ENCODE measurements around the gene METTL23. TPM values are rescaled to one million over a fixed set of nuclear protein-coding genes. Genes with fewer than 3 reads are reported as not detected.

METTL23 gene
- total RNA-seq, 1 experiment from 2014 or later, result 57.8 TPM

GRCh38 chr17:76748657-76749056, 22.0 kb downstream of the METTL23 start:
- DNase-seq (ENCODE audit: low read depth, low spot score), result no peak
- no TSS peak for BruUV-seq (replicated peaks)
- H3K9me2 ChIP-seq (ENCODE audit: insufficient read depth), result no peaks in the 10 kb centered on the region
- no peaks in the 10 kb centered on the region for H3K27me3 ChIP-seq (ENCODE audit: insufficient read depth, low read length)
- no peak for ATAC-seq
- peaks cover 0 to 2% of the 10 kb centered on the region in 2 experiments; a peak in 1 of 4 replicates for H3K9me3 ChIP-seq (ENCODE audit: control insufficient read depth in 1 of 2, insufficient read depth in 1 of 2, low read depth in 1 of 2, low read length in 2 of 2)
- H2AFZ ChIP-seq (ENCODE audit: low read depth, low read length, poor library complexity, severe bottlenecking), result no peak overlapping the region
- ChIA-PET POLR2A (interaction anchor here (1.3 kb wide), 1 partner anchor 11 kb away, joined by 6 read pairs; the partner anchor contains the start of genes MFSD11 and SRSF2), CTCF (no interaction called here), RAD21 (ENCODE audit: low non-redundant PET in 1 of 2, low total read pairs in 2 of 2, uncharacterized antibody in 2 of 2, unreplicated experiment in 2 of 2) (no interaction called here)
- H3K4me2 ChIP-seq (ENCODE audit: low read length), result no peak overlapping the region
- peaks cover 0 to 24% of the 10 kb centered on the region in 2 experiments; a peak in 1 of 4 replicates for H3K36me3 ChIP-seq (ENCODE audit: control insufficient read depth in 1 of 2, insufficient read depth in 2 of 2, low read length in 2 of 2)
- intact Hi-C loops (cut with micrococcal nuclease), result no loop called here
- H4K20me1 ChIP-seq (ENCODE audit: insufficient read depth), result no peaks in the 10 kb centered on the region
- peaks cover 3 to 20% of the 10 kb centered on the region in 2 experiments; a peak in 3 of 4 replicates for H3K4me1 ChIP-seq (ENCODE audit: control insufficient read depth in 1 of 2, insufficient read depth in 2 of 2, low read length in 2 of 2)
- no peaks in the 10 kb centered on the region for H3K79me2 ChIP-seq (ENCODE audit: insufficient read depth, low read length)
- no peak overlapping the region for H3K27ac ChIP-seq (ENCODE audit: low read depth, low read length)
- no peak for TF ChIP-seq JUND (IDR thresholded peaks at IDR 0.05)
- no peak for TF ChIP-seq ZNF274 (IDR thresholded peaks at IDR 0.05; ENCODE audit: low read depth, low read length)
- TF ChIP-seq, protein P1, sequence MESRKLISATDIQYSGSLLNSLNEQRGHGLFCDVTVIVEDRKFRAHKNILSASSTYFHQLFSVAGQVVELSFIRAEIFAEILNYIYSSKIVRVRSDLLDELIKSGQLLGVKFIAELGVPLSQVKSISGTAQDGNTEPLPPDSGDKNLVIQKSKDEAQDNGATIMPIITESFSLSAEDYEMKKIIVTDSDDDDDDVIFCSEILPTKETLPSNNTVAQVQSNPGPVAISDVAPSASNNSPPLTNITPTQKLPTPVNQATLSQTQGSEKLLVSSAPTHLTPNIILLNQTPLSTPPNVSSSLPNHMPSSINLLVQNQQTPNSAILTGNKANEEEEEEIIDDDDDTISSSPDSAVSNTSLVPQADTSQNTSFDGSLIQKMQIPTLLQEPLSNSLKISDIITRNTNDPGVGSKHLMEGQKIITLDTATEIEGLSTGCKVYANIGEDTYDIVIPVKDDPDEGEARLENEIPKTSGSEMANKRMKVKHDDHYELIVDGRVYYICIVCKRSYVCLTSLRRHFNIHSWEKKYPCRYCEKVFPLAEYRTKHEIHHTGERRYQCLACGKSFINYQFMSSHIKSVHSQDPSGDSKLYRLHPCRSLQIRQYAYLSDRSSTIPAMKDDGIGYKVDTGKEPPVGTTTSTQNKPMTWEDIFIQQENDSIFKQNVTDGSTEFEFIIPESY (IDR thresholded peaks at IDR 0.05; ENCODE audit: extremely low read depth, insufficient replicate concordance, low read length), result no peak
- TF ChIP-seq ATF3 (IDR thresholded peaks at IDR 0.05), result no peak
- no peak for TF ChIP-seq YY1 (IDR thresholded peaks at IDR 0.05; ENCODE audit: extremely low read depth, insufficient replicate concordance, low read depth, low read length)
- TF ChIP-seq TCF7L2 (IDR thresholded peaks at IDR 0.05; ENCODE audit: borderline replicate concordance, extremely low read depth, insufficient read depth, insufficient read length), result no peak
- TF ChIP-seq CBX3 (IDR thresholded peaks at IDR 0.05; ENCODE audit: low read depth), result no peak
- no peak for TF ChIP-seq SIN3A (IDR thresholded peaks at IDR 0.05; ENCODE audit: low read depth)
- no peak for TF ChIP-seq ELF1 (IDR thresholded peaks at IDR 0.05; ENCODE audit: borderline replicate concordance, low read depth)
- TF ChIP-seq EZH2phosphoT487 (IDR thresholded peaks at IDR 0.05; ENCODE audit: borderline replicate concordance), result no peak
- TF ChIP-seq EGR1 (IDR thresholded peaks at IDR 0.05; ENCODE audit: low read depth), result no peak
- no peak for TF ChIP-seq REST (IDR thresholded peaks at IDR 0.05; ENCODE audit: low read depth)
- TF ChIP-seq ZFX (IDR thresholded peaks at IDR 0.05), result no peak
- TF ChIP-seq RAD21 (IDR thresholded peaks at IDR 0.05; ENCODE audit: low read depth), result no peak
- no peak for TF ChIP-seq SRF (IDR thresholded peaks at IDR 0.05; ENCODE audit: low read depth)
- no peak overlapping the region for H3K4me3 ChIP-seq (replicated peaks in 1 of 2; ENCODE audit: low read depth in 1 of 2, low read length in 2 of 2)
- H3K9ac ChIP-seq (ENCODE audit: low read length), result no peak overlapping the region

Data from HCT116 (cell line).